ENCODE measurements around the gene MAPKBP1. TPM values are rescaled to one million over a fixed set of nuclear protein-coding genes. Genes with fewer than 3 reads are reported as not detected.
A peak's percentile ranks its signal among the peaks of the same experiment; 100 is the strongest.
"Not testable (repeated sequence)": the region's sequence is repeated elsewhere in the genome, so short reads cannot be mapped to it uniquely, and the experiment has no call there.

Gene MAPKBP1
- total RNA-seq, 2 donors from 2014 or later: 30.6 to 53.2 TPM

DNA sequence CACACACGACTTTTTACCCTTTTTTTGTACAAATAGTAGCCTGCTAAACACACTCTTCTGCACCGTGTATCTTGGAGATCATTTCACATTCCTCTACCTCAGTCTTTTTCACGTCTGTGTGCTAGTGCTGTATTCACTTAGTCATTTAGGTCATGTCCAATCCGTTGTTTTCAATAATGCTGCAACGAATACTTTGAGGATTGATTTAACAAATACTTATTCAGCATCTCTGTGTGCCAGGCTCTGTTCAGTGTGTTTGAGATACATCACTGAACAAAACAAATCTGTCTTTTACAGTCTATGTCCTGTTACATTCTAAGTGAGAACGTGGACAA is 54.5 kb downstream of the MAPKBP1 start:
- H3K36me3 Mint-ChIP-seq: no peaks in the 10 kb centered on the region
- H3K27ac Mint-ChIP-seq: peak overlapping the region; percentile 48 to 89
- H3K9me3 Mint-ChIP-seq: no peaks in the 10 kb centered on the region
- no peak for ATAC-seq
- no peaks in the 10 kb centered on the region for H3K27me3 Mint-ChIP-seq
- H3K4me3 Mint-ChIP-seq: peak overlapping the region; percentile 90
- H3K4me1 Mint-ChIP-seq (ENCODE audit: low read depth in 2 of 2): peaks cover 30 to 31% of the 10 kb centered on the region in 2 donors
- no peak for DNase-seq (ENCODE audit: low spot score)

GRCh38 chr15:41829959-41830646 is 55.8 kb downstream of the MAPKBP1 start:
- DNase-seq (ENCODE audit: low spot score) (no peak), ATAC-seq (no peak)
- Mint-ChIP-seq H3K36me3 (no peaks in the 10 kb centered on the region), H3K9me3 (no peaks in the 10 kb centered on the region), H3K27ac (no peak overlapping the region), H3K4me1 (ENCODE audit: low read depth in 2 of 2) (peaks cover 31 to 35% of the 10 kb centered on the region in 2 donors), H3K27me3 (no peaks in the 10 kb centered on the region), H3K4me3 (no peak overlapping the region)

DNA sequence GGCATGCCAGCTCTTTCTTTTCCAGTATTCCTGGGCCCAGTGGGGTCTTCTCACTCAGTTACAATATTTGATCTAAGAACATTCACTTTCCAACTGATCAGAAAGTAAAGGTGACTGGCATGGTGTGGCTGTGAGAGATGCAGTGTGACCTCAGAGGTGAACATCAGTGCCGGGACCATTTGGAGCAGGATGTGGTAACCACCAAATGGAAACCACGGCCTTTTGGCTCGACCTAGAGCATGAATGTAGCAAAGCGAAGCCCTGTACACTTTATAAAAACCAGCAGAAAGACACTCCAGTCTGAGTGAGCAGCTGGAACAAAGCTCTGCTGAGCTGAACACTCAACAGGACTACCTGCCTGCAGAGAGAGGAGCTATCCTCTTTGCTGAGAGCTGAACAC is 57.0 kb downstream of the MAPKBP1 start:
- not testable (repeated sequence) for H3K27me3 Mint-ChIP-seq; H3K9me3 Mint-ChIP-seq; DNase-seq (ENCODE audit: low spot score); H3K36me3 Mint-ChIP-seq
- peak overlapping the region; percentile 20 for H3K4me3 Mint-ChIP-seq
- H3K27ac Mint-ChIP-seq: peak overlapping the region in 1 of 2 donors; percentile 35
- ATAC-seq: peak in 1 of 2 donors; percentile 51
- peaks cover 31 to 35% of the 10 kb centered on the region in 2 donors for H3K4me1 Mint-ChIP-seq (ENCODE audit: low read depth in 2 of 2)

DNA sequence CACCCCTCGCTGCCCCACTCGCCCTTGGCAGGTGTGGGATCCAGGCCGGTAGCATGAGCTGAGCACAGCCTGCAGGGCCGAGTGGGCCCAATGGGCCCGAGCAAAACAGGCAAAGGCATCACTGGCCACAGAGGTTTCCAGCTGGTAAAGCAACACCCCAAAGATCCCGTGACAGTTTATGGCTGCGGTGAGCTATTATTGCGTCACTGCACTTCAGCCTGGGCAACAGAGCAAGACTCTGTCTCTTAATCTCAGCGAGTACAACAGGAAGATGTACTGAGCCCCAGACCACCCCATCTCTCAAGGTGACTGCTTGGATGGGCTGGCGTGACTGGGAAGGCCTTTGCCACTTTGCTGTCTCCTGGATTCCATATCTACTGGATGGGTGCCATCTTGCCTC is 57.9 kb downstream of the MAPKBP1 start:
- Mint-ChIP-seq H3K27ac (no peak overlapping the region), H3K36me3 (no peaks in the 10 kb centered on the region), H3K27me3 (no peaks in the 10 kb centered on the region), H3K9me3 (no peaks in the 10 kb centered on the region), H3K4me1 (ENCODE audit: low read depth in 2 of 2) (peaks cover 30 to 31% of the 10 kb centered on the region in 2 donors), H3K4me3 (no peak overlapping the region)
- DNase-seq (ENCODE audit: low spot score) (no peak), ATAC-seq (no peak)

DNA sequence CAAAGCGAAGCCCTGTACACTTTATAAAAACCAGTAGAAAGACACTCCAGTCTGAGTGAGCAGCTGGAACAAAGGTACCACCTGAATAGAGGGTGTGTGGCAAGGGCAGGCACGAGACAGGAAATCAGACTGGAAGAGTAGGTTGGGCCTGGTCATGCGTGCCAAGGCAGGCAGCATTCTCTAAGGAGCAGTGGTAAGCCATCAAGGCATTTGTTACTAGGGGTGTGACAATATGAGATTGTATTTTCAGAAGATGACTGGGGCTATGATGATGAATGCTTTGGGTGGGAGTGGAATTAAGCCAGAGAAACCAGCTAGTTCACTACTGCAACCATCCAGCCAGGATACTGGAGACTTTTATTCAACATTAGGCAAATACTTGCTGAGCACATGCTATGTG is 58.6 kb downstream of the MAPKBP1 start:
- Mint-ChIP-seq H3K27me3 (no peaks in the 10 kb centered on the region), H3K4me3 (no peak overlapping the region), H3K36me3 (no peaks in the 10 kb centered on the region), H3K4me1 (ENCODE audit: low read depth in 2 of 2) (peaks cover 27 to 31% of the 10 kb centered on the region in 2 donors), H3K27ac (no peak overlapping the region), H3K9me3 (no peaks in the 10 kb centered on the region)
- DNase-seq (ENCODE audit: low spot score): no peak
- ATAC-seq: no peak

GRCh38 chr15:41834096-41834495 is 59.8 kb downstream of the MAPKBP1 start:
- H3K4me3 Mint-ChIP-seq: no peak overlapping the region

DNA sequence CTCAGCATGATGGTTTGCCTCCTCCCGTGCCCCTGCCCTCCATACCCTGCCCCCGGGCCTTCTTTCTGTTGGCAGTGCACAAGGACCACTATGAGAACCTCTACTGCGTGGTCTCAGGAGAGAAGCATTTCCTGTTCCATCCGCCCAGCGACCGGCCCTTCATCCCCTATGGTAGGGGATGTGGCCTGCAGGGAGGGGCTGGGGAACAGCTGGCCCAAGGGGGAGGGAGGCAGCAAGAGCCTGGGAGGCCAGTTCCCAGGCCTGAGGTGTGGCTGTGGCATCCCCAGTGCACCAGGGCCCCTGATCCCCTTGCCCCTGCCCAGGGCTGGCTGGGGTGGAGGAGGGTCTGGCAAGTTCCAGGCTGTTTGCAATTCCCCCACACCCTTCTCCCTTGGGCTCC is 61.8 kb downstream of the MAPKBP1 start:
- Mint-ChIP-seq H3K4me1 (ENCODE audit: low read depth in 2 of 2) (peaks cover 16 to 19% of the 10 kb centered on the region in 2 donors), H3K9me3 (no peaks in the 10 kb centered on the region), H3K36me3 (no peaks in the 10 kb centered on the region), H3K27ac (no peak overlapping the region), H3K4me3 (no peak overlapping the region), H3K27me3 (no peaks in the 10 kb centered on the region)
- DNase-seq (ENCODE audit: low spot score) (no peak), ATAC-seq (no peak)

More at GRCh38 chr15:41834096-41834495, 59.8 kb downstream of the MAPKBP1 start:
- ATAC-seq: no peak
- H3K27ac Mint-ChIP-seq: no peak overlapping the region
- no peaks in the 10 kb centered on the region for H3K36me3 Mint-ChIP-seq
- no peak for DNase-seq (ENCODE audit: low spot score)
- no peaks in the 10 kb centered on the region for H3K9me3 Mint-ChIP-seq
- no peaks in the 10 kb centered on the region for H3K27me3 Mint-ChIP-seq
- H3K4me1 Mint-ChIP-seq (ENCODE audit: low read depth in 2 of 2): peaks cover 19 to 22% of the 10 kb centered on the region in 2 donors

- Mint-ChIP-seq H3K4me1 (ENCODE audit: low read depth in 2 of 2) (peaks cover 11 to 12% of the 10 kb centered on the region in 2 donors), H3K4me3 (no peak overlapping the region), H3K9me3 (no peaks in the 10 kb centered on the region), H3K27me3 (no peaks in the 10 kb centered on the region), H3K36me3 (no peaks in the 10 kb centered on the region), H3K27ac (no peak overlapping the region)
- ATAC-seq: no peak
- DNase-seq (ENCODE audit: low spot score): no peak
Observed at GRCh38 chr15:41836713-41837454, 62.6 kb downstream of the MAPKBP1 start.

DNA sequence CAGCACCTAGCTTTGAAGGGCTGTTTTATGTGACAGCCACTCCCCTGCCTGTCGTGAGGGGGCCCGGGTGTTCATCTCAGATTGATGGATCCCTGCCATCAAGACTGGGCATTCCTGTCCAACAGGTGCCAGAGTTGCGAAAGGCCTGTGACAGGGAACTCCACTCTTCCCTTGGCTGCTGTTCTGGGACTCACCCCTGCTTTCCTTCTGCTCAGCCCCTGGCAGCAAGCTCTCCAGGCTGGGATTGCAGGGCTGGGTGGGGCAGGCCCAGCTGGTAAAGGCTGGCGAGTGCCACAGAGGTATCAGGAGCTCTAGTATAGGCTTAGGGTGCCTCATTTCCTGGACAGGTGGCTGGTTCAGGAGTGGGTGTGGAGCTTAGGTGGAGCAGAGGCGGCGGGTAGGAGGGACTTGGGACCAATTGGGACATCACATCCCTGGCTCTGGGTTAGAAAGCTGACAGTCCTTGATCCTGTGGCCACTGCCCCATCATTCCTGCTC is 64.2 kb downstream of the MAPKBP1 start, which contains the start of gene PLA2G4B:
TSS of gene PLA2G4B (plus strand) at position 448 of the 498 bp plus-strand sequence. CDS start 67 bp downstream, outside the sequence.
- no peak for ATAC-seq
- peaks cover 4 to 5% of the 10 kb centered on the region in 2 donors for H3K4me1 Mint-ChIP-seq (ENCODE audit: low read depth in 2 of 2)
- H3K4me3 Mint-ChIP-seq: no peak within 1 kb of the TSS
- H3K27me3 Mint-ChIP-seq: no peaks in the 10 kb centered on the region
- H3K27ac Mint-ChIP-seq: no peak within 1 kb of the TSS
- DNase-seq (ENCODE audit: low spot score): no peak
- no peaks in the 10 kb centered on the region for H3K36me3 Mint-ChIP-seq
- no peaks in the 10 kb centered on the region for H3K9me3 Mint-ChIP-seq

- DNase-seq (ENCODE audit: low spot score): no peak
- no peaks in the 10 kb centered on the region for H3K9me3 Mint-ChIP-seq
- no peaks in the 10 kb centered on the region for H3K36me3 Mint-ChIP-seq
- H3K27me3 Mint-ChIP-seq: no peaks in the 10 kb centered on the region
- ATAC-seq: no peak
- no peaks in the 10 kb centered on the region for H3K4me1 Mint-ChIP-seq (ENCODE audit: low read depth in 2 of 2)
- H3K27ac Mint-ChIP-seq: no peak overlapping the region
- no peak overlapping the region for H3K4me3 Mint-ChIP-seq
Observed at GRCh38 chr15:41839781-41840491, 65.7 kb downstream of the MAPKBP1 start.

- no peak overlapping the region for H3K27ac Mint-ChIP-seq
- no peaks in the 10 kb centered on the region for H3K4me1 Mint-ChIP-seq (ENCODE audit: low read depth in 2 of 2)
- no peaks in the 10 kb centered on the region for H3K9me3 Mint-ChIP-seq
- DNase-seq (ENCODE audit: low spot score): no peak
- H3K27me3 Mint-ChIP-seq: no peaks in the 10 kb centered on the region
- ATAC-seq: no peak
- no peak overlapping the region for H3K4me3 Mint-ChIP-seq
- no peaks in the 10 kb centered on the region for H3K36me3 Mint-ChIP-seq
Observed at GRCh38 chr15:41840673-41841072, 66.4 kb downstream of the MAPKBP1 start.

- no peak for DNase-seq (ENCODE audit: low spot score)
- no peaks in the 10 kb centered on the region for H3K27me3 Mint-ChIP-seq
- H3K9me3 Mint-ChIP-seq: no peaks in the 10 kb centered on the region
- no peak overlapping the region for H3K4me3 Mint-ChIP-seq
- no peak for ATAC-seq
- no peaks in the 10 kb centered on the region for H3K4me1 Mint-ChIP-seq (ENCODE audit: low read depth in 2 of 2)
- H3K27ac Mint-ChIP-seq: no peak overlapping the region
- no peaks in the 10 kb centered on the region for H3K36me3 Mint-ChIP-seq
Observed at GRCh38 chr15:41841131-41841530, 66.8 kb downstream of the MAPKBP1 start.

DNA sequence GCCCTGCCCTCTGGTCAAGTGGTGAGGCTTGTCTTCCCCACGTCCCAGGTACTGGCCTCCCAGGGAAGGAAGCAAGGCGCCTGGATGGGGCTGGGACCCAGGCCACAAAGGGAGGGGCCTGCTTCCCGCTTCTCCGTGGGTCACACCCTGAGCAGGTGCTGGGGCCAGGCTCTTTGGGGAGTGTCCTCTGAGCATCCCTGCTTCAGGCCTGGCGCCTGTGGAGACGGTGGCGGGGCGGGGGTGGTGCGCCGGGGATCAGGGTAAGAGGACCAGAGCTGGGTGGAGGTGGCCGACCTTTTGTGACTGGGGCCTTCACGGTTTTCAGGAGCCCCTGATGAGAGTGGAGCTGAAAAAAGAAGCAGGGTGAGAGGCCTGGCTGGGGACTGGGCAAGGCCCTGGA is 67.9 kb downstream of the MAPKBP1 start:
- no peak overlapping the region for H3K4me3 Mint-ChIP-seq
- H3K27ac Mint-ChIP-seq: no peak overlapping the region
- no peak for ATAC-seq
- H3K9me3 Mint-ChIP-seq: no peaks in the 10 kb centered on the region
- no peak for DNase-seq (ENCODE audit: low spot score)
- H3K27me3 Mint-ChIP-seq: no peaks in the 10 kb centered on the region
- H3K36me3 Mint-ChIP-seq: no peaks in the 10 kb centered on the region
- H3K4me1 Mint-ChIP-seq (ENCODE audit: low read depth in 2 of 2): no peaks in the 10 kb centered on the region

DNA sequence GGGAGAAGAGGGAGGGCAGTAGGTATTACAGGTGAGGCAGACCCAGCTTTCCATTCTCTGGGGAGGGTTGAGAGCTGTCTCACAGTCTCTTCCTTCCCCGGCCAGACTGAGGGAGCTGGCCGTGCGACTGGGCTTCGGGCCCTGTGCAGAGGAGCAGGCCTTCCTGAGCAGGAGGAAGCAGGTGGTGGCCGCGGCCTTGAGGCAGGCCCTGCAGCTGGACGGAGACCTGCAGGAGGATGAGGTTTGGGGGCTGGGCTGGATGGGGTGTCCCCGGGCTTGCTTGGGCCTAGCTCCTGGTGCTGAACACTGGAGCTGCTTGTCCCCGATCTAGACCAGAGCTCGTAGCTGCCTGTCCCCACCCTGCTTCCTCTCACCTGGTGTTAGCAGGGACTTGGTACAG is 69.3 kb downstream of the MAPKBP1 start:
- H3K9me3 Mint-ChIP-seq: no peaks in the 10 kb centered on the region
- peaks cover 4% of the 10 kb centered on the region for H3K36me3 Mint-ChIP-seq
- H3K27ac Mint-ChIP-seq: no peak overlapping the region
- DNase-seq (ENCODE audit: low spot score) (no peak), ATAC-seq (no peak)
- H3K27me3 Mint-ChIP-seq: no peaks in the 10 kb centered on the region
- H3K4me1 Mint-ChIP-seq (ENCODE audit: low read depth in 2 of 2): no peaks in the 10 kb centered on the region
- no peak overlapping the region for H3K4me3 Mint-ChIP-seq

Data from natural killer cell treated with Interleukin-12 subunit alpha and Interleukin-12 subunit beta and Interleukin-15 and Interleukin-18, amount 100 ng/mL, for 72 hours (primary cell).